ENCODE data around the gene LCNL1. TPM values are rescaled to one million over a fixed set of nuclear protein-coding genes. Genes with fewer than 3 reads are reported as not detected.

LCNL1 gene
- total RNA-seq, 1 donor from 2014 or later: 5.1 TPM

DNA sequence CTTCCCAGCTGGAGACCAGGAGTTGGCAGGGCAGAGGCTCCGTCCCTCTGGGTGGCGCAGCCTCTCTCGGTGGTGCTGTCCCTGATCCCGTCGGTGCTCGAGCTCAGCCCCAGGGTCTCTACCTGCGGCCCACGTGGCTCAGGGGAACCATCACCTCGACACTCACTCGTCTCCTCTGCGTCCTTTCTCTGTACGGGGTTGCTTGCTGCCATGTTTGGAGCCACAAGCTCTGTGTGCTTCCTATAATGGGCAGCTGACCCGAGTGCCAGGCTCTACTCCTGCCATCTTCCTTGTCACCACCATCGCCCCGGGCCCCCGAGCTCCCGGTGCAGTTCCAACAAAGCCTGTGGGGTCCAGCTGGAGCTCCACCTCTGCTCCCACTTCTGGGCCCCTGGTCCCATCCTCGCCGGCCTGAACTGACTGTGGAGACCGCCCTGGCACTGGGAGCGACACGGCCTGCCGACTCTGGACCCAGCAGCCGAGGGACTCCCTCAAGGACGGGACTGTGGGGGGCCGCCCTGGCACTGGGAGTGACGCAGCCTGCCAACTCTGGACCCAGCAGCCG, 43.3 kb upstream of the LCNL1 start:
- H3K4me3 ChIP-seq: no peak overlapping the region
- TF ChIP-seq, protein P1, sequence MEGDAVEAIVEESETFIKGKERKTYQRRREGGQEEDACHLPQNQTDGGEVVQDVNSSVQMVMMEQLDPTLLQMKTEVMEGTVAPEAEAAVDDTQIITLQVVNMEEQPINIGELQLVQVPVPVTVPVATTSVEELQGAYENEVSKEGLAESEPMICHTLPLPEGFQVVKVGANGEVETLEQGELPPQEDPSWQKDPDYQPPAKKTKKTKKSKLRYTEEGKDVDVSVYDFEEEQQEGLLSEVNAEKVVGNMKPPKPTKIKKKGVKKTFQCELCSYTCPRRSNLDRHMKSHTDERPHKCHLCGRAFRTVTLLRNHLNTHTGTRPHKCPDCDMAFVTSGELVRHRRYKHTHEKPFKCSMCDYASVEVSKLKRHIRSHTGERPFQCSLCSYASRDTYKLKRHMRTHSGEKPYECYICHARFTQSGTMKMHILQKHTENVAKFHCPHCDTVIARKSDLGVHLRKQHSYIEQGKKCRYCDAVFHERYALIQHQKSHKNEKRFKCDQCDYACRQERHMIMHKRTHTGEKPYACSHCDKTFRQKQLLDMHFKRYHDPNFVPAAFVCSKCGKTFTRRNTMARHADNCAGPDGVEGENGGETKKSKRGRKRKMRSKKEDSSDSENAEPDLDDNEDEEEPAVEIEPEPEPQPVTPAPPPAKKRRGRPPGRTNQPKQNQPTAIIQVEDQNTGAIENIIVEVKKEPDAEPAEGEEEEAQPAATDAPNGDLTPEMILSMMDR (IDR thresholded peaks at IDR 0.05): no peak
- peaks cover 7% of the 10 kb centered on the region for H3K4me1 ChIP-seq
- ATAC-seq: no peak
- no peaks in the 10 kb centered on the region for H3K27me3 ChIP-seq
- peak; percentile 54 for DNase-seq
- H3K9me3 ChIP-seq: no peaks in the 10 kb centered on the region
- H3K36me3 ChIP-seq: peaks cover 38% of the 10 kb centered on the region
- no peak overlapping the region for H3K27ac ChIP-seq
- intact Hi-C loops (cut with DNase I): no loop called here

DNA sequence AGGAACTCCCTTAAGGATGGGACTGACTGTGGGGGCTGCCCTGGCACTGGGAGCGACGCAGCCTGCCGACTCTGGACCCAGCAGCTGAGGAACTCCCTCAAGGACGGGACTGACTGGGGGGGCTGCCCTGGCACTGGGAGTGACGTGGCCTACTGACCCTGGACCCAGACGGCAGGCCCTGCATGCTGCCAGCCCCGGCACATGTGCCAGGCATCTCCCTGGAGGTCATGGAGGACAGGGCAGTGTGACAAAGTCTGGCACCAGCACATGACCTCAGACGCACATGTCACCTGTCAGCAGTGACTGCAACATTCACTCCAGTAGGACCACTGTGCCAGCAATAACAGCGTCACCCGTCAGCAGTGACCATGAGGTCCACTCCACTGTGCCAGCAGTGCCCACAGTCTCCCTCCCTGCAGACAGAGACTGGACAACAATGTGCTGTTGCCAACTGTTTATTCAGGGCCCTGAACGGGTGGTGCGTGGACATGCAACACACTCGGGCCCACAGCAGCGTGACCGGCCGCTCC, 42.7 kb upstream of the LCNL1 start:
- Histone ChIP-seq H3K27ac (no peak overlapping the region), H3K4me3 (no peak overlapping the region), H3K4me1 (peaks cover 7% of the 10 kb centered on the region), H3K9me3 (no peaks in the 10 kb centered on the region), H3K36me3 (peaks cover 38% of the 10 kb centered on the region), H3K27me3 (no peaks in the 10 kb centered on the region)
- intact Hi-C loops (cut with DNase I): loop anchor here (10.0 kb wide), 1 partner anchor 95 kb away; the partner anchor contains the start of gene FUT7
- TF ChIP-seq, protein P1 (IDR thresholded peaks at IDR 0.05): no peak
- no peak for ATAC-seq
- peak; percentile 60 for DNase-seq

DNA sequence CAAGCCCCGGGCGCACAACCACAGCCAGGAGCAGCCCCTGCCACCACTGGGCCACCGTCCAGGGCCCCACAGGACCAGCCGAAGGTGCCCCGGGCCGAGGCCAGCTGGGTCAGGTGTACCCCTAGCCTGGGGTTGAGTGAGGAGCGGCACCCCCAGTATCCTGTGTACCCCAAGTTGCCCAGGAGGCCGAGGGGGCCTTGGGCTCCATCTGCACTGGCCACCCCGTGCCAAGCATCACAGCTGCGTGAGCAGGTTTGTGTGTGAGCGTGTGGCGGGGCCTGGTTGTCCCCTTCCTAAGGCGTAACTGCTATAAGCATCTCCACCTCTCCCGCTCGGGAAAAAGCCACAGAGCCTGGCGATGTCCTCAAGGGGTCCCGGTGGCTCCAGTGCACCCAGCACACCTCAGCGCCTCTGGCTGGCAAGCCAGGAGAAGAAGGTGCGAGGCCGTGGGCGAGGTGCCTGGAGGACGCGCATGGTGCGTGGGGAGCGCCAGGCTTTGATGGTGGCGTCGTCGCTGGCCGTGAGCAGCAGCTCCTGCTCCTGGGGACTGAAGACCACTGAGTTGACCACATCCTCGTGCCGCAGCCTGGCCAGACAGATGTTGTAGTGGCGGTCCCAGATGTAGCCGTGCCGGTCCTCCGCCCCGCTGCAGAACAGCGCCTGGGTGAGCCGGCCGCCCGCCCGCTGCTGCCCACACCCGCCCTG, 42.1 kb upstream of the LCNL1 start:
- H3K36me3 ChIP-seq: peaks cover 38% of the 10 kb centered on the region
- TF ChIP-seq, protein P1 (IDR thresholded peaks at IDR 0.05): no peak
- no peaks in the 10 kb centered on the region for H3K9me3 ChIP-seq
- H3K4me1 ChIP-seq: peaks cover 7% of the 10 kb centered on the region
- intact Hi-C loops (cut with DNase I): loop anchor here (10.0 kb wide), 1 partner anchor 94 kb away; the partner anchor contains the start of gene FUT7
- no peaks in the 10 kb centered on the region for H3K27me3 ChIP-seq
- DNase-seq (no peak), ATAC-seq (no peak)
- H3K27ac ChIP-seq: no peak overlapping the region
- no peak overlapping the region for H3K4me3 ChIP-seq

DNA sequence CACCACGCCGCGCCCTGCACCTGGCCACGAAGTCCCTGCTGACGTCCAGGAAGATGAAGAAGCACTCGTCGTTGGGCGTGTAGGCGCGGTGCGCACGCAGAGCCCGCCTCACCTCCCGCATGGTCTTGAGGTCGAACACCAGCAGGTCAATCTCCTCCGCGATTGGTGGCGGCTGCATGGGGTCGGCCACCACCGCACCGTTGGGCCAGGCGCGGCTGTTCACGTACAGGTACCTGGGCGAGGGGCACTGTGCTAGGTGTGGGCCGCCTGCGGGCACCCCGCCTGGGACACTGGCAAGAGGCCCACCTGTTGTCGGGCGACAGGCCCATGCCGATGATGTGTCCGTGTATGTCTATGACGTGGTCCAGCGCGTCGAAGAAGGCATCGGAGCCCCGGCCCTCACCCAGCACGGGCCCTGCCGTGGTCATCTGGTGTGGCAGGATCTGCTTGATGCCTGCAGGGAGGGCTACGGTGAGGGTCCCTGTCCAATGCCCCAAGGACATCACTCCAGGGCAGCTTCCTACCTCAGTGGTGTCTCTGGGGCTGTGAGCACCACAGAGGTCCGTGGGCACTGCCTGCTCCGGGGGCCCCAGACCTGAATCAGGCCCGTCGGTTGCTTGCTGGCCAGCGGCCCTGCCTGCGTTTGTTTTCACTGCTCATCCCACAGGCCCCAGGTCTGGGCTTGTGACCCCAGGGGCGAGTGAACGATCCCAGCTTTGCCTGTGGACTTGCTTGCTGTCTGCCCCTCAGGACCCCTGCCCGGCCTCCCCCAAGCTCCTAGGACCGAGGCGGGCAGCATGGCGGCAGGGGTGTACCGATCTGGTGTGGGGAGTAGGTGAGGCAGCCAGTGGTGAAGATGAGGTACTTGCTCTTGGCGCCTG, 41.3 kb upstream of the LCNL1 start:
- Histone ChIP-seq H3K27ac (no peak overlapping the region), H3K36me3 (peaks cover 38% of the 10 kb centered on the region), H3K4me1 (peaks cover 7% of the 10 kb centered on the region), H3K9me3 (no peaks in the 10 kb centered on the region), H3K27me3 (no peaks in the 10 kb centered on the region), H3K4me3 (no peak overlapping the region)
- DNase-seq: no peak
- ATAC-seq: no peak
- intact Hi-C loops (cut with DNase I): loop anchor here (10.0 kb wide), 1 partner anchor 93 kb away; the partner anchor contains the start of gene FUT7
- TF ChIP-seq, protein P1 (IDR thresholded peaks at IDR 0.05): no peak

DNA sequence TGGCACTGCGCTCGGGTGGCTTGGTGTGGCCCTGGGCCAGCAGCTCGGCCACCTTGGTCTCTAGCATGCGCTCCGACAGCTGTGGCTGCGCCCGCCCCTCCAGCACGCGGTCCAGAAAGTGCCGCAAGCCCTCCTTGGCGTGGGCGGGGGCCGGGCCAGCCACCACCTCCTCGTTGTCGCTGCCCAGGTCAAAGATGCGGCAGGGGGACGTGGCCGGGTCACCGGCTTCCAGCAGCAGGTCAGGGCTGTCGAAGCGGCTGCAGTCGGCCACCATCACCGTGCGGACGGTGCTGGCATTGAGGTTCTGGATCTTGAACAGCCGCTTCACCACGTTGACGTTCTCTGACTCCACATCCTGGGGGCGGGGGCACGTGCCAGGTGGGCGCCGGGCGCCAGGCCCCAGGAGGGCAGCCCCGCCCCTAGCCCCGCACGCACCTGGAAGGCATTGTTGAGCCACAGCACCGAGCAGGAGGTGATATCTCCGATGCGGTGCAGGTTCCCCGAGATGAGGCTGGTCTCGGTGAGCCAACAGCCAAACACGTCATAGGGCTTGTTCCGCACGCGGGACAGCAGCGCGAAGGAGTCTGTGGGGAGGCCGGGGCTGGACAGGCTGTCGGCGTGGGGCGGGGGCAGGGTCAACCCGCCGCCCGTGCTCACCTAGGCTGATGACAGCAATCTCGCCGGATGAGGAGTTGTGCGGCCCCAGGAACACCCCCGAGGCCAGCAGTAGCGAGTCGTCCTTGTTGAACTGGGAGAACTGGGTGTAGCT, 40.5 kb upstream of the LCNL1 start:
- Histone ChIP-seq H3K36me3 (peaks cover 38% of the 10 kb centered on the region), H3K27ac (no peak overlapping the region), H3K4me1 (peaks cover 13% of the 10 kb centered on the region), H3K27me3 (no peaks in the 10 kb centered on the region), H3K9me3 (no peaks in the 10 kb centered on the region), H3K4me3 (no peak overlapping the region)
- DNase-seq: peak; percentile 65
- intact Hi-C loops (cut with DNase I): loop anchor here (10.0 kb wide), 1 partner anchor 93 kb away; the partner anchor contains the start of gene FUT7
- TF ChIP-seq, protein P1 (IDR thresholded peaks at IDR 0.05): no peak
- ATAC-seq: no peak
